Stimulated activated CD4-positive, alpha-beta T cell treated with anti-CD3 and anti-CD28 coated beads, Interleukin-1b, Interleukin-23, amount 100 ng/mL, for 24 hours (primary cell): ENCODE measurements around the gene FDPS.
"Not testable (repeated sequence)": the region's sequence is repeated elsewhere in the genome, so short reads cannot be mapped to it uniquely, and the experiment has no call there.

Experiments used
- DNase-seq, 4 experiments: peaks; one replicate each; pipeline ENCODE4 v3.0.0-alpha.2; 2020; ENCODE audit warnings: low read depth in 4 of 4, low spot score in 1 of 4

FDPS gene

DNA sequence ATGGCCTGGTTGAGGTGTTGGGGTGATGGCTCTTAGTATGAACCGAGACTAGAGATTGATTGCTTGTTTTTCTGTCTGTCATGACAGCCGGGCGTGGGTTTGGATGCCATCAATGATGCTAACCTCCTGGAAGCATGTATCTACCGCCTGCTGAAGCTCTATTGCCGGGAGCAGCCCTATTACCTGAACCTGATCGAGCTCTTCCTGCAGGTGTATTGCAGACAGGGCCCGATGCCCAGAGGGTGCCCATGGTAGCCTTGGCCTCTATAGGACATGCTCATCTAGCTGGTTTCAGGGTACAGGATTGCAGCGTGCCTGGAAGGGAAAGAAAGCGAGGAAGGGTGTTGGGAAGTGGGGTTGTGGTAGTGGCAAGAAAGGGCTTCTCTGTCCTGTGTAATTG is 9.4 kb downstream of the FDPS start:
- DNase-seq: no peak

DNA sequence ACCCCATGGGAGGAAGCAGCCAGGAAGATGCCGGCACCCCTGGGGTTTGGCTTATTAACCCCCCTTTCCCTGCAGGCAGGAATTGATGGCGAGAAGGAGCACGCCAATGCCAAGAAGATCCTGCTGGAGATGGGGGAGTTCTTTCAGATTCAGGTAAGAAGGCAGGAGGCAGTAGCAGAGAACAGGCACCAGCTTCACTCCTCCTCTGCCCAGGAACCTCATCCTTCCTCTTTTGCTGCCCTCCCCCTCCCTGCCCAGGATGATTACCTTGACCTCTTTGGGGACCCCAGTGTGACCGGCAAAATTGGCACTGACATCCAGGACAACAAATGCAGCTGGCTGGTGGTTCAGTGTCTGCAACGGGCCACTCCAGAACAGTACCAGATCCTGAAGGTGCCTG is 10.9 kb downstream of the FDPS start:
- no peak for DNase-seq

DNA sequence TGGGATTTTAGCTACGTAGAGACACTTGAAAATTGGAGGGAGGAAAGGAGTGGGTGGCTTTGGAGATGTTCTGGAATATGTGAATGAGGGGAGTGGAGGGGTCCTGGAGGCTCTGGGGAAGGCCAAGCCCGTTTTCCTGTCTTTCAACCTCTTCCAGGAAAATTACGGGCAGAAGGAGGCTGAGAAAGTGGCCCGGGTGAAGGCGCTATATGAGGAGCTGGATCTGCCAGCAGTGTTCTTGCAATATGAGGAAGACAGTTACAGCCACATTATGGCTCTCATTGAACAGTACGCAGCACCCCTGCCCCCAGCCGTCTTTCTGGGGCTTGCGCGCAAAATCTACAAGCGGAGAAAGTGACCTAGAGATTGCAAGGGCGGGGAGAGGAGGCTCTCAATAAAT is 11.6 kb downstream of the FDPS start:
- DNase-seq: no peak

GRCh38 chr1:155320661-155321617 is 12.3 kb downstream of the FDPS start, which contains the start of gene RUSC1:
RUSC1 (plus strand) TSS chr1:155320894; CDS start chr1:155321774, 880 bp downstream.
- DNase-seq: peak in 3 of 4 experiments; percentile 45 to 67 (median 58)

DNA sequence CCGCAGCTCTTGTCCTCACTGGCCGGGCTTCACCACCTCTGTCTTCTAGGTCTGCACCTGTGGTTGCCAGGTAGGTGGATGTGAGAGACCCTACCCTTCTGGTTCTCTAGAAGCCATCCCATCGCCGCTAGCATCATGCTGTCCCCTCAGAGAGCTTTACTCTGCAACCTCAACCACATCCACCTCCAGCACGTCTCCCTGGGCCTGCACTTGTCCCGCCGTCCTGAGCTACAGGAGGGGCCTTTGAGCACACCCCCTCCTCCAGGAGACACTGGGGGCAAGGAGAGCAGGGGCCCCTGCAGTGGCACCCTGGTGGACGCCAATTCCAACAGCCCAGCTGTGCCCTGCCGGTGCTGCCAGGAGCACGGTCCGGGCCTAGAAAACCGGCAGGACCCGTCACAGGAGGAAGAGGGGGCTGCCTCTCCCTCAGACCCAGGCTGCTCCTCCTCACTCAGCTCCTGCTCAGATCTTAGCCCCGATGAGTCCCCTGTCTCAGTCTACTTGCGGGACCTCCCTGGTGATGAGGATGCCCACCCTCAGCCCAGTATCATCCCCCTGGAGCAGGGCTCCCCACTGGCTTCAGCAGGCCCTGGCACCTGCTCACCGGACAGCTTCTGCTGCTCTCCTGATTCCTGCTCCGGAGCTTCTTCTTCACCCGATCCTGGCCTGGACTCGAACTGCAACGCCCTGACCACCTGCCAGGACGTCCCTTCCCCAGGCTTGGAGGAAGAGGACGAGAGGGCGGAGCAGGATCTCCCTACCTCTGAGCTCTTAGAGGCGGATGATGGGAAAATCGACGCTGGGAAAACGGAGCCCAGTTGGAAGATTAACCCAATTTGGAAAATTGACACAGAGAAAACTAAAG is 13.2 kb downstream of the FDPS start:
- DNase-seq: no peak

- no peak for DNase-seq
Observed at GRCh38 chr1:155322571-155322952, 13.9 kb downstream of the FDPS start.

DNA sequence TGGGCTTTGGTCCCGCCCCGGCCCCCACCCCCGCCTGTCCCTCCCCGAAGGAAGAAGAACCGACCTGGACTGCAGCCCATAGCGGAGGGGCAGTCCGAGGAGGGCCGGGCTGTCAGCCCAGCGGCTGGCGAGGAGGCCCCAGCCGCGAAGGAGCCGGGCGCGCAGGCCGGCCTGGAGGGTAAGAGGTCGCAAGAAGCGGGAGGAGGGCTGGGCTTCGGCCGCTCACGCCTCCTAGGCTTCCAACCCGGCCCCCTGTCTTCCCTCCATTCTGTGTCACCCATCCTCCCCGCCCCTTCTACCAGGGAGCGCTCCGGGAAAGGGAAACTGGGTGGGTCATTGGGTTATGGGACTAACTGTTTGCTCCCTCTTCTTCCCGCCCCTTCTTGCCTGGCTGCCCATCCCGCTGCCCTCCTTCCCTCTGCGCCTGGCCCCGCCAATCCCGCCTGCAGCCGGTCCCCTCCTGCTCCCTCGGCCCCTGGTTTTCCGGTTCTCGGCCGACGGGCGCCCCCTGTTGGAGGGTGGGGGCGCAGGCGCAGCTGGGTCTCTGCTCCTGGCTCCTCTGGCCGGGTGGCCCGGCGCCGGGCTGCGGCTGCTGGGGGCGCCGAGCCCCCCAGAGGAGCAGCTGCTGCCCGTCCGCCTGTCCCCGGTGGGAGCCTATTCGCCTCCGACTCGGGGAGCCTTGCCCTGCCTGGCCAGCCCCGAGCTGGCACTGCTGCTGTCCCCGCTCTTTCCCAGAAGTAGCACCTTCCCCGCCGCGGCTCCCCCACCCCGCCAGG is 14.5 kb downstream of the FDPS start:
- DNase-seq: peak; percentile 75 to 89 (median 88)

DNA sequence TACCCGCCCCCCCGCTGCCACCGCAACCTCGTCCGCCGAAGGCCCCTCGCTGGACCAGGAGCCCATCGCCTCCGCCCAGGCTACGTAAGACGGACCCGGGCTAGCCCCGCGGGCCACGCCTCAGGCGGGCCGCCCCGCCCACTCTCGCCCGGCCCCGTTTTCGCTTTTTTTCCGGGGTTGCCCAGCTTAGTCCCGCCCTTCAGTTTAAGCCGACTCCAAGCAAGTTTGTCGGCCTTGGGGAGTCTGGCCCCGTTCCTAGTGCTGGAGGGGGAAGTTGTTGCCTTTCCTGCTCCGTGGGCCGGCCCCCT is 15.0 kb downstream of the FDPS start:
- DNase-seq: peak; percentile 53 to 84 (median 65)

GRCh38 chr1:155324037-155324716 is 15.5 kb downstream of the FDPS start:
- peak; percentile 69 to 95 (median 80) for DNase-seq

- DNase-seq: no peak
Observed at GRCh38 chr1:155324717-155325602, 16.3 kb downstream of the FDPS start.

- DNase-seq: no peak
Observed at GRCh38 chr1:155325603-155325893, 16.9 kb downstream of the FDPS start.

- DNase-seq: no peak
Observed at GRCh38 chr1:155326020-155326526, 17.4 kb downstream of the FDPS start.

DNA sequence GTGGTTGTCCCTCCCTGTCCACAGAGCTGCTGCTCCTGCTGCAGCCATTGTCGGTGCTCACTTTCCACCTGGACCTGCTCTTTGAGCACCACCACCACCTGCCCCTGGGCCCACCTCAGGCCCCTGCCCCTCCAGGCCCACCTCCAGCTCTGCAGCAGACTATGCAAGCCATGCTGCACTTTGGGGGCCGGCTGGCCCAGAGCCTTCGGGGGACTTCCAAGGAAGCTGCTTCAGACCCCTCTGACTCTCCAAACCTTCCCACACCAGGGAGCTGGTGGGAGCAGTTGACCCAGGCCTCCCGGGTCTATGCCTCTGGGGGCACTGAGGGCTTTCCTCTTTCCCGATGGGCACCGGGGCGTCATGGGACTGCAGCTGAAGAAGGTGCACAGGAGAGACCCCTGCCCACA is 18.0 kb downstream of the FDPS start:
- no peak for DNase-seq

DNA sequence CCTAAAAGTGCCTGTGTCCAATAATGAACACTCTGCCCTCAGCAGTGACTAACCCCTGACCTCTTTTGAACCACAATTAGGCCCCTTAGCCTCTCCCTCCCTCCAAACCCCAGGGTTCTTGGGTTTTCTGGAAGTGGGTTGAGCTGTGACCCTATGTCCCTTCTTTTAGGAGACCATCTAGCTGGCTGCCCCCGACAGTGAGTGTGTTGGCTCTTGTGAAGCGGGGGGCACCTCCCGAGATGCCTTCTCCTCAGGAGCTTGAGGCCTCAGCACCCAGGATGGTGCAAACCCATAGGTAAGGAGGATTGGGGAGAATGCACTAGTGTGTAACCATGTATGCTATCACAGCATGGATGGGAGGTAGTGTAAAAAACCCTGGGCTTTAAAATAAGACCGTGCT is 19.3 kb downstream of the FDPS start:
- DNase-seq: no peak

- not testable (repeated sequence) for DNase-seq
Observed at GRCh38 chr1:155328856-155329255, 20.2 kb downstream of the FDPS start.

- no peak for DNase-seq
Observed at GRCh38 chr1:155329980-155330598, 21.4 kb downstream of the FDPS start.

DNA sequence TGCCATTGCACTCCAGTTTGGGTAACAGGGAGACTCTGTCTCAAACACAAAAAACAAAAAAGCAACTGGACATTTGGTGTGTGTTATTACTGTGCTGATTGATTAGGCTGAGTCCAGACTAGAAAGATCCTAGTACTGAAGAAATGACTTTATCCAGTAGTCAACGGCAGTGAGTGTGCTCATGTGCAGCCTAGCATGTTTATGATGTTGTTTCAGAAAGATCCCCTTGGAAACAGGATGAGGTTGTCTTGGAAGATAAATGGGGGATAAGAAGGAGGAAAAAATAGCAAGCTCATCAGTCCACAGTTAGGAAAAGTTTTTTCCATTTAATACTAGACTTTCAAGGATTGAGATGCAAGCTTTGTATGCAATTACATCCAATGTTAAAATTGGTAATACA is 26.3 kb downstream of the FDPS start:
- no peak for DNase-seq

DNA sequence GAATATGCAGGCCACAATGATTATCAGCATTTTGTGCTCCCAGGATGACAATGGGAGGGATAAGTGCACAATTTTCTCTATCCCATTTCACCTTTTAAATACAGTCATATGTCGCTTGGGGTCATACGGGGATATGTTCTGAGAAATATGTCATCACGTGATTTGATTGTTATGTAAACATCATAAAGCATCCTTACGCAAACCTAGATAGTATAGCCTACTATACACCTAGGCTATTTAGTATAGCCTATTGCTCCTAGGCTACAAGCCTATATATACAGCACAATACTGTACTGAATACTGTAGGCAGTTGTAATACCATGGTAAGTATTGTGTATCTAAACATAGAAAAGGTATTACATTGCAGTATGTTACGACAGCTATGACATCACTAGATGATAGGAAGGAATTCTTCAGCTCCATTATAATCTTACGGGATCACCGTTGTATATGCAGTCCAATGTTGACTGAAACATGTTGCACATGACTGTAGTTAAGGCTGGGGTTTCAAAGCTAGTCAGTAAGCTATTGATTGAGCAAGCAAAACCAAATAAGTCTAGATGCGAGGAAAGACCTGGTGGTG is 30.9 kb downstream of the FDPS start:
- no peak for DNase-seq

DNA sequence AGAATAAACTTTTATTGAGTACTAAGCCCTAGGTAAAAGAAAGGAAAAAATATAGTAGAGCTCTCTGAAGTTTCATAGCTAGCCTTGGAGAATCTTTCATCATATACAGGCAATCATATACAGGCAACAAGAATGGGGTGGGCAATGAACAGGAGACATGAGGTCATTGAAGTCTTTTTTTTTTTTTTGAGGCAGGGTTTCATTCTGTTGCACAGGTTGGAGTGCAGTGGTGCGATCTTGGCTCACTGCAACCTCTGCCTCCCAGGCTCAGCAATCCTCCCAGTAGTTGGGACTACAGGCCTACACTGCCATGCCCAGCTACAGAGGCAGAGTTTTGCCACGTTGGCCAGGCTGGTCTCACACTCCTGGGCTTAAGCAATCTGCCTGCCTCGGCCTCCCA is 34.2 kb downstream of the FDPS start:
- DNase-seq: no peak
